ENCODE data around the gene SIAH1.

DNA sequence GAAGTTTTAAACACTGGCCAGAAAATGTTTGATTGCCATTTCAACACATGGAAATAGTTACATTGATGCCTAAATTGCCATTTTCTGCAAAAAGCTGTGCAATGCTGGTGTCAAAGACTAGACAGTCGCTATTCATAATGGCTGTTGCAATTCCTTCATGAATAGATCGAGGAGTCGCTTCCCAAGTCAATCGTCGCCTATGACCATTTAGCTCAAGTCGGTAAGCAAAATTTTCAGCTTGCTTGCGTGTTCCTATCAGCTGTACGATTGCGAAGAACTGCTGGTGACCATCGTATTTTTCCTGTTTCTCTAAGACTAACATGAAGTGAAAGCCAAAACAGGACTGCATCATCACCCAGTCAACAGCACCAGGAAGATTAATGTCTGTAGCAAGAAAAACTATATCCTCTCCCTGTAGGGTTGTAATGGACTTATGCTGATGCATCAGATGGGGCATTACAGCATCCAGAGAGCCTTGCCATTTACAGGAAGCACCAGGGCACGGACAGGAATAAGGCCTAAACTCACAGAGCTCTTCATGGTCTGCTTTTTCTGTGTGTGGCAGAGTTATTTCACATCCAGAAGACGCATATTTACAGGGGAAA lies 23.6 kb downstream of the SIAH1 start:
- TF ChIP-seq POLR2A (IDR thresholded peaks at IDR 0.05; ENCODE audit: low read length) (no peak), GATA1 (IDR thresholded peaks at IDR 0.05; ENCODE audit: low read depth, low read length) (no peak)

All from erythroblast (primary cell).